Sigmoid colon (tissue), 3 donors: Measurements from ENCODE around the gene HHATL.

ENCODE experiments used
- POLR2A ChIP-seq, 2 donors: fragments of 450-650 bp; IDR thresholded peaks; one replicate each; pipeline ENCODE4 v1.6.1; 2016; ENCODE audit warnings: antibody characterized with exemption in 2 of 2, mild to moderate bottlenecking in 2 of 2, moderate library complexity in 2 of 2
- TF ChIP-seq, protein P1 (sequence below), 4 experiments: fragments of 450-650 bp in 3 of 4; fragments of 200-600 bp in 1 of 4; IDR thresholded peaks; one replicate each; pipeline ENCODE4 v1.5.1; 2016 to 2019; ENCODE audit warnings: antibody characterized with exemption in 4 of 4, mild to moderate bottlenecking in 3 of 4, moderate library complexity in 2 of 4

DNA sequence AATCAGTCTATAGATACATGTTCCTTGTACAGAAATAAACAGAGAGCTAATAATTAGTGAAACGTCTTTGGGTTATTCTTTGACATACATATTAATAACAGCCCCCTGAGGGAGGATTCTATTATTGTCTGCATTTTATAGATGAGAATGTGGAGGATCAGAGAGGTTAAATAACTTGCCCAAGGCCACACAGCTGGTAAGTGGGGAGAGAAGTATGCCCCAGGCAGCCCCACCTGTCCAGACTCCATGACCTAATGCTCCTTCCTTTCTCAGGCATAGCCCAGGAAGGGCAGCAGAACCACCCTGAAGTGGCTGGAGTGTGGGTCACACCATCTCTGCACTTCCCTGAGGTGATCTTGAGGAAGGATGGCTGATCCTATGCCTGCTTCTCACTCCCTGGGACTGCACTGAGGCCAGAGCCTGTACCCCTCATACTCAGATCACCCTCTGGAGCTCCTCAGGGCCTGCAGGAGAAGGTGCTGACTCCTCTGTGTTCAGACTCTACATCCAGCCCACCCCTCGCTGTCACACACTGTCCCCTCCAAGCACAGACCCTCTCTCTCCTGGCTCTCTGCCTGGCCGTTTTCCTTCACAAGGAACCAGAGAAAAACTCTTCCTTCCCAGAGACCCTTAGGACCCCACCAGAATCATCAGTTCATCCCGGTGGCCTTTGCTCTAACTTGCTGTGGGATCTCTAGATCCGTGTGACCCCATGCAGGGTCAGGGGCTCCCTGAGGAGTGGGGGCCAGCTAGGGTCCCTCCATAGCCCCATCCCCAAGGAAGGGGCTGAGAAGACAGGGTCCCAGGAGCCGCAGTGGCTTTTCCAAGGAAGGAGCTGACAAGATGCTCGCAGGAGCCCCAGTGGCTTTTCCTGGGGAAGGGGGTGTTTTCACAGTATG, 4.4 kb upstream of the HHATL start:
- TF ChIP-seq, protein P1, sequence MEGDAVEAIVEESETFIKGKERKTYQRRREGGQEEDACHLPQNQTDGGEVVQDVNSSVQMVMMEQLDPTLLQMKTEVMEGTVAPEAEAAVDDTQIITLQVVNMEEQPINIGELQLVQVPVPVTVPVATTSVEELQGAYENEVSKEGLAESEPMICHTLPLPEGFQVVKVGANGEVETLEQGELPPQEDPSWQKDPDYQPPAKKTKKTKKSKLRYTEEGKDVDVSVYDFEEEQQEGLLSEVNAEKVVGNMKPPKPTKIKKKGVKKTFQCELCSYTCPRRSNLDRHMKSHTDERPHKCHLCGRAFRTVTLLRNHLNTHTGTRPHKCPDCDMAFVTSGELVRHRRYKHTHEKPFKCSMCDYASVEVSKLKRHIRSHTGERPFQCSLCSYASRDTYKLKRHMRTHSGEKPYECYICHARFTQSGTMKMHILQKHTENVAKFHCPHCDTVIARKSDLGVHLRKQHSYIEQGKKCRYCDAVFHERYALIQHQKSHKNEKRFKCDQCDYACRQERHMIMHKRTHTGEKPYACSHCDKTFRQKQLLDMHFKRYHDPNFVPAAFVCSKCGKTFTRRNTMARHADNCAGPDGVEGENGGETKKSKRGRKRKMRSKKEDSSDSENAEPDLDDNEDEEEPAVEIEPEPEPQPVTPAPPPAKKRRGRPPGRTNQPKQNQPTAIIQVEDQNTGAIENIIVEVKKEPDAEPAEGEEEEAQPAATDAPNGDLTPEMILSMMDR (IDR thresholded peaks at IDR 0.05): no peak
- TF ChIP-seq POLR2A (IDR thresholded peaks at IDR 0.05): no peak
